SH-SY5Y (cell line): ENCODE measurements around the gene EFHD2.

Experiments used
- GATA2 ChIP-seq: IDR thresholded peaks from 2 replicates; pipeline ENCODE4 v1.6.1; 2011; ENCODE audit warnings: mild to moderate bottlenecking, low read depth, low read length
- GATA3 ChIP-seq: IDR thresholded peaks from 2 replicates; pipeline ENCODE4 v1.6.1; 2011; ENCODE audit warnings: low read depth, mild to moderate bottlenecking, low read length, moderate library complexity

DNA sequence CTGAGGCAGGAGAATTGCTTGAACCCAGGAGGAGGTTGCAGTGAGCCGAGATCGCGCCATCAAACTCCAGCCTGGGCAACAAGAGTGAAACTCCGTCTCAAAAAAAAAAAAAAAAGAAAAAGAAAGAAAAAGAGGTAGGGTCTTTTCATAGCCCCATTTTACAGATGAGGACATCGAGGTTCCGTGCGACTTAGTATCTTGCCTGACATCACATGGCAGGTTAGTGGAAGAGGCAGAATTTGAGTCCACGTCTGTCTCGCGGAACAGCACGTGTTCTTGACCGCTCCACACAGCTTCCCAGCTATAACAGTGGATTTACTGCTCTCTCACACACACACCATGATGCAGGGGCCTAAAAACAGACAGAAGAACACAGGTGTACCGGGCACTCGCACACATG lies 29.6 kb downstream of the EFHD2 start:
- TF ChIP-seq GATA2 (no peak), GATA3 (no peak)
